K562 (cell line): ENCODE data around the gene ZNF513.

Experiments
- CREM ChIP-seq: IDR thresholded peaks from 2 replicates; pipeline ENCODE4 v1.6.1; 2014; ENCODE audit warnings: antibody characterized with exemption, low read depth
- HCFC1 ChIP-seq: IDR thresholded peaks from 2 replicates; pipeline ENCODE4 v1.6.1; 2012; ENCODE audit warnings: low read depth, low read length, improper control_type of control experiment
- KLF1 ChIP-seq: fragments of 450-650 bp; IDR thresholded peaks from 2 replicates; pipeline ENCODE4 v1.6.1; 2016; ENCODE audit warnings: missing genetic modification characterization, missing compliant biosample characterization
- POLR2A ChIP-seq: fragments of 450-650 bp; conservative IDR thresholded peaks from 2 replicates; pipeline ENCODE4 v1.6.1; 2016
- POLR2AphosphoS5 ChIP-seq: IDR thresholded peaks from 2 replicates; pipeline ENCODE4 v1.6.1; 2011; ENCODE audit warnings: mild to moderate bottlenecking, low read depth, low read length, moderate library complexity; ENCODE audit not compliant: control insufficient read depth, insufficient read depth
- RB1 ChIP-seq: fragments of 450-650 bp; IDR thresholded peaks from 2 replicates; pipeline ENCODE4 v1.6.1; 2017; ENCODE audit warnings: low read depth, mild to moderate bottlenecking
- TAF15 ChIP-seq: fragments of 200-400 bp; formaldehyde crosslinking; IDR thresholded peaks from 2 replicates; pipeline ENCODE4 v1.6.1; 2017; ENCODE audit warnings: mild to moderate bottlenecking, low read depth, low read length, moderate library complexity
- TCF7L2 ChIP-seq: fragments of 150-350 bp; IDR thresholded peaks from 2 replicates; pipeline ENCODE4 v1.6.1; 2016; ENCODE audit warnings: low read depth, mild to moderate bottlenecking, low read length, moderate library complexity
- TGIF2 ChIP-seq: sonication (generic); formaldehyde crosslinking; IDR thresholded peaks from 2 replicates; pipeline ENCODE4 v1.8.1; 2022; ENCODE audit warnings: mild to moderate bottlenecking, missing genetic modification reagents, moderate library complexity
- YBX1 ChIP-seq: fragments of 450-650 bp; IDR thresholded peaks from 2 replicates; pipeline ENCODE4 v1.7.1; 2016; ENCODE audit warnings: mild to moderate bottlenecking
- ZNF655 ChIP-seq: fragments of 250-450 bp; sonication (Bioruptor Pico); IDR thresholded peaks from 2 replicates; pipeline ENCODE4 v1.5.0; 2021
- ZNF740 ChIP-seq, 3 experiments: fragments of 200-800 bp in 1 of 3; sonication (Bioruptor generic) in 1 of 3; sonication (generic) in 1 of 3; formaldehyde crosslinking in 1 of 3; IDR thresholded peaks; 2 replicates each; pipeline versions ENCODE4 v1.6.1 to v1.8.0; 2016 to 2022; ENCODE audit warnings: mild to moderate bottlenecking in 2 of 3, missing compliant biosample characterization in 2 of 3, missing genetic modification characterization in 2 of 3, missing genetic modification reagents in 1 of 3
- ZZZ3 ChIP-seq: fragments of 450-650 bp; IDR thresholded peaks from 2 replicates; pipeline ENCODE4 v1.6.1; 2016; ENCODE audit warnings: antibody characterized with exemption, mild to moderate bottlenecking, moderate library complexity

- no peak for TF ChIP-seq ZZZ3
- TF ChIP-seq TAF15 = no peak
- no peak for TF ChIP-seq YBX1
- TF ChIP-seq HCFC1 = no peak
- TF ChIP-seq ZNF740 (CRISPR knock-in tag; IDR thresholded peaks at IDR 0.05) = peak; percentile 59; the same call in 1 of the 2 replicates
- no peak for TF ChIP-seq ZNF740 (tag; IDR thresholded peaks at IDR 0.05)
- no peak for TF ChIP-seq POLR2AphosphoS5
- TF ChIP-seq KLF1 = no peak
- TF ChIP-seq CREM = no peak
- no peak for TF ChIP-seq TGIF2
- no peak for TF ChIP-seq ZNF655
- TF ChIP-seq TCF7L2 = no peak
- no peak for TF ChIP-seq RB1
- TF ChIP-seq POLR2A = 0 out of 2 replicates have a peak, but pooled peaks have one; percentile 14
Measured at GRCh38 chr2:27376866-27377617, 3.5 kb downstream of the ZNF513 start.
